HG02588 (cell line): Measurements from ENCODE around the gene SYNJ2.

ENCODE experiments used
- ATAC-seq: cut with Tn5 transposase; IDR thresholded peaks from one replicate; pipeline ENCODE4 v1.9.1; 2021; ENCODE audit warnings: mild to moderate bottlenecking, moderate library complexity; ENCODE audit not compliant: unreplicated experiment

Gene SYNJ2

DNA sequence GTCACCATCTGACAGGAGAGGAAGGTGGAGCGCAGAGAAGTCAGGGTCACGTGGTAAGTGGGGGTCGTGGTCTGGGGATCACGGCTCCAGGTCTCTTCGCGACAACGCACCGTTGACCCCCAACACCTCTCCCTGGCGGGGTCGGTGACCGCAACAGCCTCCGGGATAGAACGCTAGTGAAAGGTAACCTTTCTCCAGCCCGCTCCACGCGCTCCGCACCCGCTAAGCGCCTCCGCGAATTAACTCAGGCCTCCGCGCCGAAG lies 600 bp upstream of the SYNJ2 start:
- ATAC-seq = peak; percentile 25

DNA sequence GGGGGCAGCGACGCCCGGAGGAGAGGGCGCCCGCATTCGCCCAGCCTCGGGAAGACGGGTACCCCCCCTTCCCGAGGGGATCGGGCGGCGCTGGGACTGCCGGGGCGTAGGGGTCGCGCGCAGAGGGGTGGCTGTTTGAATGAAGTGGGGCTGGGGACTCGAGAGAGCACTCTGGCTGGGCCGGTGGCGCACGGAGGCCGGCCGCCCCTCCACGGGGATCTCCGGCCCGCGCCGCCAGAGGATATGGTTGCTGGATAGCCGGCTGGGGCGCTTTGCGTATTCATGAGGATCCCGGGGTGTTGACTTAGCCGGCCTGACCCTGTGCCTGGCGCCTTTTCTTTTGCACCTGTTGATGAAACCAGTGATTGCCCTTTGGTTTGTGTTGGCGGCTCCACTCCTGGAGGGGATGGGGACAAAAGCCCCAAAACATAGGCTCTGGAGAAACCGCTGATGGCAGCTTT lies 469 bp downstream of the SYNJ2 start:
- peak; percentile 41 for ATAC-seq

DNA sequence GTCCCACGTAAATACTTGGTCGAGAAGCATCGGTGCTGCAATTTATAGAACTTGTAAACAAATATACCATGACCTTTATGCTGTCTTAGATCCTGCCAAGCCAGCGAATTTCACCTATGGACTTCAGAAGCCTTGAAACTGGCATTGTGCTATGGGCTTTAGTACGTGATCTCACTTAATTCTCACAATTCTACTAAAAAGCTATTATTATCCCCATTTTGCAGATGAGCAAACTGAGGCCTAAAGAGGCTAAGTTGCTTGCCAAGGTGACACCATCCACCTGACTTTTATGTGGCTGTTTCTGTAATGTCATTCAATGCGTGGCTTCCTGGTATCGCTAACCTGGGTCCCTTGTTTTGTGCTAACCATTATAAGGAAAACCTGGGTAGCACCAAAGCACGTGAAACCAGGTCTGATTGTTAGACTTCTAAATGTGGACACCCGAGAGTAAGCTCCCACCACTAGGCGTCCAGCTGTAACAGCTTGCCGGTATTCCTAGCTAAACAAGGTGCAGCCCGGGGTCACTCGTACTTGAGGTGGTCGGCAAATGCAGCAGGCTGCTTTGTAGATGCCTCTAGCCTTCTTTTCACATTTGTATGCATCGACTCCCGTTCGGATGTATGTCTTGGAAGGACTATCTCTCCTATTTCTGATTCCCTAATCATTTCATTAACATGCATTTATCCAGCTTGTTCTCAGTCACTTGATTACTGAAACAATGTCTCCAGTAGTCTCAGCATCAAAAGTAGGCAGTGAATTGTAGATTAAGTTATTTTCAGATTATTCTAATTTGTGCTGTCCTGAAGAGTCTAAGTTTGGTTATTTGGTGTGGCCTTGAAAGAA lies 1.1 kb downstream of the SYNJ2 start:
- no peak for ATAC-seq

DNA sequence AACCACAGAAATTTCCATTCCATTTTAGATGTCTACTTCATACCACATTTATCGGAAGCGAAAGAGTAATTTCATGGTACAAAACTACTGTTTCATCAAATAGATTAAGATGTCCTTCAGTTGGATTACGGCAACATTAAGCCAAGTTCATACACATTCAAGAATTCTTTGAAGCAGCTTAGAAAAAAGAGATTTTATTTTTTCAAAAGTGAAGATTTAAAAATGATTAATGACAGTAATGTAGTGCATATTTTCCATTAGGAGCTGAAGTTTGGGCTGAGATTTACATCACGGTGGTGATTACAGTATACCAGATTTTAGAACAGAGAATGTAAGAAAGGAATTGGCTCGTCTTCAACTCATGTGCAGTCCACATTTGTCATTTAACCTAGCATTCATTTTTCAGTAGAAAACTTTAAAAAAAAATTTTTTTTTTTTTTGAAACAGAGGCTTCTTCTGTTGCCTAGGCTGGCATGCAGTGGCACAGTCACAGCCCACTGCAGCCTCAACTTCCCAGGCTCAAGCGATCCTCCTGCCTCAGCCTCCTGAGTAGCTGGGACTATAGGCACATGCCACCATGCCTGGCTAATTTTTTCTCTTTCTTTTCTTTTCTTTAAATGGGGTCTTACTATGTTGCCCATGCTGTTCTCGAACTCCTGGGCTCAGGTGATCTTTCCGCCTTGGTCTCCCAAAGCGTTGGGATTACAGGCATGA lies 1.9 kb downstream of the SYNJ2 start:
- no peak for ATAC-seq

GRCh38 chr6:157984128-157984527 lies 2.5 kb downstream of the SYNJ2 start:
- ATAC-seq = no peak

DNA sequence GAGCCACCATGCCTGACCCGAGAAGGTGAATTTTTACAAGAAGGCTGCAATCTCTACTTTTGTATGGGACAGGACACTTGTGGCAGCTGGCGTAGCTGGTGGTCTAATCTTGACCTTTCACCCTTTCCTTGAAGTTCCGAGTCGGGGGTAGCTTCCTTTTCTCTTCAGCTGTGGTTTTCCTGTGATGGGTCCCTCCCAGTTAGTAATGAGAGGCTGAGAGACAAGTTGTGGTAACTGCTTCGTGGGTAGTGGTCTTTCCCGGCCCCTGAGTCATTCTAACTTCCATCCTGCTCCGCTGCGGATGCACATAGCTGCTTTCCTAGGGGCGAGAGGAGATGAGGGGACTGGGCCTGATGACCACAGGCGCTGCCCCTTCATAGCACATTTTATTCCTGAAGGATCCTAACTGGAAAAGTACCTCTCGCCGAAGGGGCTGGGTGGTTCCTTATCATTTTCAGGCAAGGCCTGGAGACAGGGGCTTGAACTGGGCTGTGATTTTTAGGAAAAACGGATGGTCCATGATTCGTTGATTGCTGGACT lies 3.1 kb downstream of the SYNJ2 start:
- no peak for ATAC-seq

DNA sequence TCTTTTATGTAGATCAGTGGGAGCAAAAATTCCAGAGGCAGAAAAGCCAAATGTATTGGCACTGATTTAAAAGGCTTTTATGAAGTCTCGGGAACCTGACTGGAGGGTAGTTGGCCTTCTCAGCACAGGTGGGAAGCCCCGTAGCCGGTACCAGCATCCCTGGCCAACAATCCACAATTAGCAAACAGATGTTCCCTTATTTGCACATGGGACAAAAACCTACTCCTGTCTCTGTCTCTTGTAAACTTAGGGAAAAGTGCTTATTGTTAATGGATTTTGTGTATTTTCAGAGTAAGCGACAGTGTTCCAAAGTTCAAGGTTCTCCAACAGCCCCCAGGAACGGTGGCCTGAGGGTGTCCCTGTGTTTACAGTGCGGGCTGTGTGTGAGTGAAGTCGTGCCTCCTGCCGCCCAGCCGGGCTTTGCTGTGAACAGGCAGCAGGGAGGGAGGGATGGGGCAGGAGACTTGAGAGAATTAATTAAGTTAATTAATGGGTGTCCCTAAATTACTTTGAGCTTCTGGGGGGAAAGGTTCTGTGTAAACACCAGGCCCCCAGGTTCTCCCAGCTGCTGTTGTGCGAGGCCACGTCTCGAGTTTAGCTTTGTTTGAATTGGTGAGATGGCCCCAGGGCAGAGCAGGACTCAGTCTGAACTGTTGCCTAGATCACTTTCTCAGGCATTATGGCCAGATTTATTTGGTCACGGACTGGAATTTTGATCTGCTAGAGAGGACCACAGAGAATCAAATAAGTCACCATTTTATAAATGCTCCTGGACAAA lies 3.9 kb downstream of the SYNJ2 start:
- ATAC-seq = no peak

DNA sequence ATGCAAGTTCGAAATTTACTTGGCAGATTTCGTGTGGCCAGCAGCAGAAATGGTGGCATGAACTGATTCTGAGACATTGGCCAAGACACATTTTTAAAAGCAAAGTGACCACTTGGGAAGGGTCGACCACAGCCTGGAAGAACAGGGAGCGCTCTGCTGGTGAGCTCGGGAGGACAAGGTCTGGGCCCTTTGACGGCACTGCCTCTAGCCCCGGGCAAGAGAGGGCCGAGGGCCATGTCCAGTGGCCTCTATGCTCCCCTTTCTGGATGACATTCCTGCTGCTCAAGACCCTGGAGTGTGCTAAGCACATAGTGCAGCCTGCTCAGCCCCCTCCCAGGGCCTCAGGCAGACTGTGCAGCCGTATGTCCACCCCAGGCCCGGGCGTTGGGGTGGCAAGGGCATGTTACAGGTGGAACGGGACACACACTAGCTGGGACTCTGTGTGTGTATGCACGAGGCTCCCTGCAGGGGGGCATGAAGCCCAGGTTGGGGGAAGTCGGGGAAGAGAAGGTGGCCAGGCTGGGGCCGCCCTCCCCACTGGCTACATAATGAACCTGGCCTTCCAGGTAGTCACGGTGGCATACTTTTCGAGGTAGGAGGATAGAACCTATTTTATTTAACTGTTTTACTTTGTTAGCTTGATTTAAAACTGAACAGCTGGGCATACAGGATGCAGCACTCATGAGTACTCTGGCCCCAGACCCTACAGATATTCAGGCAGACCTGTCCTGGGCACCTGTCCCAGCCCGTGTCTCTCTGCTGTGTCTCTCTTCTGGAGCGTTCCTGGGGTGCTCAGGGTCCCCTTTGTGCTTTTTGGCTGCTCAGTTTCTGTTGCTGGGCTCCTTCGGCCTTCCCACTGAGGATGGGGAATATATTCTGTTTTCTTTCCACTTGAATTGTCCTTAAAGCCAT lies 6.4 kb downstream of the SYNJ2 start:
- no peak for ATAC-seq

- ATAC-seq = no peak
Measured at GRCh38 chr6:157988700-157989063, 7.0 kb downstream of the SYNJ2 start.

GRCh38 chr6:157989541-157990289 lies 8.1 kb downstream of the SYNJ2 start:
- no peak for ATAC-seq

GRCh38 chr6:157990321-157991066 lies 8.8 kb downstream of the SYNJ2 start:
- no peak for ATAC-seq

GRCh38 chr6:157991067-157991432 lies 9.4 kb downstream of the SYNJ2 start:
- no peak for ATAC-seq

DNA sequence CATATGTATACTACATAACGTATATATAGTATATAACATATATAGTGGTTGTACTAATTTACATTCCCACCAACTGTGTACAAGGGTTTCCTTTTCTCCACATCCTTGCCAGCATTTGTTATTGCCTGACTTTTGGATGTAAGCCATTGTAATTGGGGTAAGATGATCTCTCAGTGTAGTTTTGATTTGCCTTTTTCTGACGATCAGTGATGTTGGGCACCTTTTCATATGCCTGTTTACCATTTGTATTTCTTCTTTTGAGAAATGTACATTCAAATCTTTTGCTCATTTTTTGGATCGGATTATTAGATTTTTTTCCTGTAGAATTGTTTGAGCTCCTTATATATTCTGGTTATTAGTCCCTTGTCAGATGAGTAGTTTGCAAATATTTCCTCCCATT lies 11.4 kb downstream of the SYNJ2 start:
- ATAC-seq = no peak

DNA sequence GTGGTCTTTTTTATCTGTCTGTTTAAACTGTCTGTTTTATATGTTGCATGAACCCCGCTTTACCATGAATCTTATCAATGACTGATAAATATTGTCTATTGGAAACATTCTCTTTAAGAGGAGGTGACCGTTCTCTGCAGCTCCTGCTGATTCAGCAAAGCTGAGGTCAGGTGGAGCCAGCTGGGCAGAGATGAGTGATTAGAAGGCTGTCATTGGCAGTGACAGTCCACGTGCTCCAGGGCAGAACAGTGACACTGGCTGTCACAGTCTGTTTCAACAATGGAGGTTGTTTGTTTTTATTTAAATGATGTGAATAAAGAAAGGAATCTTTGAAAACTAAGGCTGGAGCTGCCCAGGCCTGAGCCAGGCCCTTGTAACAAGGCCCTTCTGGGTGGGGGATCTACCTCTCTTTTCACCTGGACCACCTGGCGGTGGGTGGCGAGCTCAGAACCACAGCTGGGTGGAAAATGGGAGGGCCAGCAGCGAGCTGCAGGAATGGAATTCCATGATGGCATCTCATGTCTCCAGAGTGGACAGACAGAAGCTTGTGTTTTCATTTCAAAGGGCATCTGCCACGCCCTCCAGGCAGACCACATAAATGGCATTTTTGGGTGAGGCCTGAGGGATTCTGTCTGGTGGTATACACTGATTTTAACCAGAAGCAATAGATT lies 12.6 kb downstream of the SYNJ2 start:
- ATAC-seq = no peak

GRCh38 chr6:157995458-157995857 lies 13.8 kb downstream of the SYNJ2 start:
- ATAC-seq = no peak

- ATAC-seq = no peak
Measured at GRCh38 chr6:157996201-157996712, 14.6 kb downstream of the SYNJ2 start.

DNA sequence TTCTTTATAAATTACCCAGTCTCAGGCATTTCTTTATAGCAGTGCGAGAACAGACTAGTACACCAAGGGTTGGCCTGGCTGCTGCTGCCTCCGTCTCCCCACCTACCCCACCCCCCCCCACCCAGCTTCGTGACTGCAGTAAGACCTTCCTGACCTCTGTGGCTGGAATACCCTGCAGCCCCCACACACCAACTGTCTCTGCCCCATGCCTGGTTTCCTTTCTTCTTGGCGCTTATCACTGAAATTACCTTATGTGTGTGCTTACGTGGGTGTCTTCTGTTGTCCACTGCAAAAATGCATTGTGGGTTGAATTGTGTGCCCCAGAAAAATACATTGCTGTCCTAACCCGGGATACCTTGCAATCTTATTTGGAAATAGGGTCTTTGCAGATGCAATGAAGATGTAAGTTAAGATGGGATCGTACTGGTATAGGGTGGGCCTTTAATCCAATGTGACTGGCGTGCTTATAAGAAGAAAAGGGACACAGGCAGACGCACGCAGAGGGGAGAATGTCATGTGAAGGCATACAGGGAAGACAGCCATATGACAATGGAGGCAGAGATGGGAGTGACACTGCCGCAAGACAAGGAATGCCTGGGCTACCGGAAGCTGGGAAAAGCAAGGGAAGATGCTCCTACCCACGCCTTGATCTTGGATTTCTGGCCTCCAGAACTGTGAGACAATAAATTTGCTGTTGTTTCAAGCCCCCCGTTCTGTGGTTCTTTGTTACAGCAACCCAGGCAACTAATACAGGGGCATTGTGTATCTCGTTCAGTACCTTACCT lies 15.4 kb downstream of the SYNJ2 start:
- ATAC-seq = no peak
